ENCODE results near the gene RTP1.

DNA sequence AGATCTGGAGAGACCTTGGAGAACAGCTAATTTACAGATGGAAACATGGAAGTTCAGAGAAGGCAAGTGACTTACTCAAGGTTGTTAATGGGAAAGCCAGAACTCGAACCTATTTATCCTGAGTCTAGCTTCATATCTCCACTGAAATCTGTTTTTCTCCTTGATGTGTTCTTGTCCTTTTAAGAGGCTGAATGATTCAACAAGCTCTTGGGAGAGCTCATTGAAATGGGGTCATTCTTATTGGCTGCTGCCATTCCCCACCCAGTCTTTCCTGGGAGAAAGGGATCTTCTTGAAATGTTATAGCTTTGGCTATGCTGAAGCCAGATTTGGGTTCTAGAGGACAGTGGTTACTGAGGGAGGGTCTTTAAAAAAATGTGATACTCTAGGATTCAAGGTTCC, 41.0 kb downstream of the RTP1 start:
- TF ChIP-seq, protein P1, sequence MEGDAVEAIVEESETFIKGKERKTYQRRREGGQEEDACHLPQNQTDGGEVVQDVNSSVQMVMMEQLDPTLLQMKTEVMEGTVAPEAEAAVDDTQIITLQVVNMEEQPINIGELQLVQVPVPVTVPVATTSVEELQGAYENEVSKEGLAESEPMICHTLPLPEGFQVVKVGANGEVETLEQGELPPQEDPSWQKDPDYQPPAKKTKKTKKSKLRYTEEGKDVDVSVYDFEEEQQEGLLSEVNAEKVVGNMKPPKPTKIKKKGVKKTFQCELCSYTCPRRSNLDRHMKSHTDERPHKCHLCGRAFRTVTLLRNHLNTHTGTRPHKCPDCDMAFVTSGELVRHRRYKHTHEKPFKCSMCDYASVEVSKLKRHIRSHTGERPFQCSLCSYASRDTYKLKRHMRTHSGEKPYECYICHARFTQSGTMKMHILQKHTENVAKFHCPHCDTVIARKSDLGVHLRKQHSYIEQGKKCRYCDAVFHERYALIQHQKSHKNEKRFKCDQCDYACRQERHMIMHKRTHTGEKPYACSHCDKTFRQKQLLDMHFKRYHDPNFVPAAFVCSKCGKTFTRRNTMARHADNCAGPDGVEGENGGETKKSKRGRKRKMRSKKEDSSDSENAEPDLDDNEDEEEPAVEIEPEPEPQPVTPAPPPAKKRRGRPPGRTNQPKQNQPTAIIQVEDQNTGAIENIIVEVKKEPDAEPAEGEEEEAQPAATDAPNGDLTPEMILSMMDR (IDR thresholded peaks at IDR 0.05): no peak
- no peak for TF ChIP-seq POLR2A (IDR thresholded peaks at IDR 0.05)
